Measurements from ENCODE around the gene ESX1. TPM values are rescaled to one million over a fixed set of nuclear protein-coding genes. Genes with fewer than 3 reads are reported as not detected.

Gene ESX1
- total and polyA plus RNA-seq, 2 of the 8 experiments (the other 6 are each of a cell fraction or from before 2014, with no cell fraction given), result not detected

DNA sequence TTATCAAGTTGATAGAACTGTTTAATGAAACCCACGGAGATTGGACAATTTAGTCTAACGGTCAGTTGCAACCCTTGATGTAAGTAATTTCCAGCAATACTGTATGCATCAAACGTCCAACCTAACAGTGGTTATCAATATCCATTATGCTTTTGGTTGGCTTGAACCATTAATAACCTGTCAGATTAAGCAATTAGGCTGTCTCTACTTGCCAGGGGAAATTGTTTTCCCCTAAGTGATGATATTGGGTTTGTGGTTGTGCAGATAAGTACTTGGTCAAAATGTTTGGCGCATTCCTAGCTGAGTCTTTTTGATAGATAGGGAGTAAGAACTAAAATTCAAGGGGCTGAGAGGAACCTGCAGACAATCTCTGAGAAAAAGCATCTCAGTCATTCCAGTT is 30.5 kb upstream of the ESX1 start:
- Histone ChIP-seq H3K4ac (replicated peaks; ENCODE audit: insufficient read length, low read depth, low read length) (no peak overlapping the region), H2BK120ac (replicated peaks; ENCODE audit: low read depth, low read length) (no peak overlapping the region), H3K4me2 (ENCODE audit: insufficient read depth in 1 of 2, low read depth in 2 of 2, low read length in 2 of 2) (no peak overlapping the region), H2AFZ (ENCODE audit: low read length) (no peak overlapping the region), H3K4me3 (ENCODE audit: extremely low read depth in 1 of 4, insufficient read depth in 2 of 4, low read depth in 3 of 4, low read length in 4 of 4) (no peak overlapping the region), H3K4me1 (replicated peaks in 1 of 4; ENCODE audit: control insufficient read depth in 3 of 4, insufficient read depth in 4 of 4, low read length in 3 of 4) (peaks cover 0 to 6% (median 2%) of the 10 kb centered on the region in 4 experiments; a peak in 4 of 7 replicates), H2BK20ac (ENCODE audit: low read length) (no peak overlapping the region), H4K91ac (replicated peaks; ENCODE audit: insufficient read length, low read length) (no peak overlapping the region), H3K79me1 (ENCODE audit: low read depth, low read length) (no peaks in the 10 kb centered on the region), H3K27ac (ENCODE audit: low read depth, low read length) (no peak overlapping the region), H2BK15ac (ENCODE audit: low read length) (no peak overlapping the region), H3K23me2 (ENCODE audit: low read depth, low read length) (no peaks in the 10 kb centered on the region), H3K27me3 (replicated peaks in 1 of 4; ENCODE audit: control insufficient read depth in 3 of 4, extremely low read depth in 1 of 4, insufficient read depth in 3 of 4, low read length in 3 of 4) (no peaks in the 10 kb centered on the region), H3K9ac (replicated peaks in 1 of 4; ENCODE audit: extremely low read depth in 1 of 4, low read depth in 3 of 4, low read length in 3 of 4) (no peak overlapping the region), H4K5ac (ENCODE audit: insufficient read length, low read depth, low read length) (no peak overlapping the region), H4K8ac (ENCODE audit: extremely low read depth, insufficient read depth, low read length) (no peak overlapping the region), H2AK5ac (ENCODE audit: low read depth, low read length) (no peak overlapping the region), H2BK5ac (ENCODE audit: low read depth, low read length) (no peak overlapping the region), H3K9me3 (ENCODE audit: insufficient read depth in 2 of 2, low read depth in 1 of 2, low read length in 1 of 2) (no peaks in the 10 kb centered on the region), H3K79me2 (ENCODE audit: control insufficient read depth in 1 of 2, insufficient read depth in 2 of 2, low read length in 2 of 2) (no peaks in the 10 kb centered on the region), H2BK12ac (ENCODE audit: low read depth, low read length) (no peak overlapping the region), H3K18ac (ENCODE audit: extremely low read depth, low read length) (no peak overlapping the region), H3K14ac (ENCODE audit: insufficient read length) (no peak overlapping the region), H3K56ac (replicated peaks; ENCODE audit: insufficient read length, low read depth, low read length) (no peak overlapping the region), H4K20me1 (replicated peaks in 1 of 2; ENCODE audit: control insufficient read depth in 1 of 2, insufficient read depth in 2 of 2, low read length in 2 of 2) (no peaks in the 10 kb centered on the region), H3K23ac (ENCODE audit: insufficient read length) (no peak overlapping the region), H3K36me3 (ENCODE audit: control insufficient read depth in 2 of 4, insufficient read depth in 4 of 4, low read length in 3 of 4) (no peaks in the 10 kb centered on the region)
- FAIRE-seq (no peak), DNase-seq (ENCODE audit: low read depth in 1 of 2, low spot score in 2 of 2) (no peak)
- WGBS, 2 experiments (ENCODE audit: extremely low coverage in 1 of 2, insufficient coverage in 1 of 2, insufficient read length in 1 of 2, insufficient replicate concordance in 2 of 2, low coverage in 1 of 2, low lambda C conversion rate in 2 of 2, missing lambda C conversion rate in 1 of 2), result 87% methylated on average over 4 of the region's 4 CpGs; no CpG with 5 or more reads in 1 of the 2 experiments
- TF ChIP-seq CBX5 (IDR thresholded peaks at IDR 0.05; ENCODE audit: low read depth, low read length), result no peak
- no peak for TF ChIP-seq CEBPB (IDR thresholded peaks at IDR 0.05; ENCODE audit: low read depth, low read length)
- TF ChIP-seq EP300 (IDR thresholded peaks at IDR 0.05; ENCODE audit: borderline replicate concordance in 1 of 2, low read depth in 2 of 2, low read length in 2 of 2), result no peak
- TF ChIP-seq YY1 (IDR thresholded peaks at IDR 0.05; ENCODE audit: low read depth, low read length), result no peak
- TF ChIP-seq SIN3A (conservative IDR thresholded peaks at IDR 0.05 in 1 of 2, IDR thresholded peaks at IDR 0.05 in 1 of 2; ENCODE audit: low read depth in 1 of 2, low read length in 2 of 2), result no peak
- no peak for TF ChIP-seq RAD21 (IDR thresholded peaks at IDR 0.05 in 1 of 2, conservative IDR thresholded peaks at IDR 0.05 in 1 of 2; ENCODE audit: low read depth in 2 of 2, low read length in 2 of 2)
- no peak for TF ChIP-seq POLR2AphosphoS5 (IDR thresholded peaks at IDR 0.05; ENCODE audit: low read depth, low read length)
- no peak for TF ChIP-seq ASH2L (IDR thresholded peaks at IDR 0.05; ENCODE audit: low read length)
- TF ChIP-seq JUND (IDR thresholded peaks at IDR 0.05; ENCODE audit: low read length), result no peak
- TF ChIP-seq, protein P1, sequence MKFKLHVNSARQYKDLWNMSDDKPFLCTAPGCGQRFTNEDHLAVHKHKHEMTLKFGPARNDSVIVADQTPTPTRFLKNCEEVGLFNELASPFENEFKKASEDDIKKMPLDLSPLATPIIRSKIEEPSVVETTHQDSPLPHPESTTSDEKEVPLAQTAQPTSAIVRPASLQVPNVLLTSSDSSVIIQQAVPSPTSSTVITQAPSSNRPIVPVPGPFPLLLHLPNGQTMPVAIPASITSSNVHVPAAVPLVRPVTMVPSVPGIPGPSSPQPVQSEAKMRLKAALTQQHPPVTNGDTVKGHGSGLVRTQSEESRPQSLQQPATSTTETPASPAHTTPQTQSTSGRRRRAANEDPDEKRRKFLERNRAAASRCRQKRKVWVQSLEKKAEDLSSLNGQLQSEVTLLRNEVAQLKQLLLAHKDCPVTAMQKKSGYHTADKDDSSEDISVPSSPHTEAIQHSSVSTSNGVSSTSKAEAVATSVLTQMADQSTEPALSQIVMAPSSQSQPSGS (IDR thresholded peaks at IDR 0.05; ENCODE audit: low read length), result no peak
- ChIA-PET POLR2A (ENCODE audit: partially characterized antibody) (no interaction called here), CTCF (ENCODE audit: partially characterized antibody) (interaction anchor here (1.1 kb wide), 1 partner anchor 24 kb away, joined by 4 read pairs; no protein-coding TSS in a partner anchor)

Data from H1 (cell line).